Astrocyte (in vitro differentiated cells and primary cell): ENCODE results near the gene HAL. TPM values are rescaled to one million over a fixed set of nuclear protein-coding genes. Genes with fewer than 3 reads are reported as not detected.

Source experiments
- DNase-seq: peaks from one replicate; pipeline ENCODE4 v3.0.0-alpha.2; 2010; ENCODE audit warnings: low read depth
- FAIRE-seq: peaks from 2 replicates; lab custom pipeline; 2011; peaks lifted over from hg19 to GRCh38; lab: Jason Lieb, UNC
- H2AFZ ChIP-seq: 2 replicates; pipeline ENCODE4 v1.6.0; 2012; ENCODE audit warnings: low read depth, low read length, inconsistent platforms
- H3K27ac ChIP-seq: 2 replicates; pipeline ENCODE4 v1.5.1; 2011; ENCODE audit warnings: low read depth, low read length, inconsistent platforms
- H3K27me3 ChIP-seq: 2 replicates; pipeline ENCODE4 v1.6.0; 2011; ENCODE audit warnings: low read length, inconsistent platforms; ENCODE audit not compliant: insufficient read depth
- H3K36me3 ChIP-seq: 2 replicates; pipeline ENCODE4 v1.5.1; 2011; ENCODE audit warnings: low read length, inconsistent platforms; ENCODE audit not compliant: insufficient read depth
- H3K4me1 ChIP-seq: 2 replicates; pipeline ENCODE4 v1.5.1; 2011; ENCODE audit warnings: low read length, inconsistent platforms; ENCODE audit not compliant: insufficient read depth
- H3K4me2 ChIP-seq: 2 replicates; pipeline ENCODE4 v1.6.0; 2012; ENCODE audit warnings: low read length, inconsistent platforms
- H3K4me3 ChIP-seq: 2 replicates; pipeline ENCODE4 v1.5.1; 2011; ENCODE audit warnings: low read depth, mild to moderate bottlenecking, low read length, inconsistent platforms; ENCODE audit not compliant: insufficient read depth
- H3K79me2 ChIP-seq: 2 replicates; pipeline ENCODE4 v1.6.0; 2012; ENCODE audit warnings: mild to moderate bottlenecking, low read length, inconsistent platforms; ENCODE audit not compliant: insufficient read depth
- H3K9ac ChIP-seq: 2 replicates; pipeline ENCODE4 v1.6.0; 2012; ENCODE audit warnings: mild to moderate bottlenecking, low read length, inconsistent platforms
- H3K9me3 ChIP-seq: 2 replicates; pipeline ENCODE4 v1.5.1; 2012; ENCODE audit warnings: low read depth, mild to moderate bottlenecking, low read length, inconsistent platforms; ENCODE audit not compliant: insufficient read depth
- H4K20me1 ChIP-seq: 2 replicates; pipeline ENCODE4 v1.6.0; 2012; ENCODE audit warnings: low read length, inconsistent platforms; ENCODE audit not compliant: insufficient read depth
- H3K27ac Mint-ChIP-seq: one replicate; pipeline ENCODE4 v1.8.0; 2021; ENCODE audit warnings: mild to moderate bottlenecking, mixed read lengths; ENCODE audit not compliant: unreplicated experiment
- H3K27me3 Mint-ChIP-seq: one replicate; pipeline ENCODE4 v1.8.0; 2021; ENCODE audit warnings: low read depth, mixed read lengths; ENCODE audit not compliant: unreplicated experiment
- H3K36me3 Mint-ChIP-seq: one replicate; pipeline ENCODE4 v1.8.0; 2021; ENCODE audit warnings: low read depth, mixed read lengths; ENCODE audit not compliant: unreplicated experiment
- H3K4me1 Mint-ChIP-seq: one replicate; pipeline ENCODE4 v1.8.0; 2021; ENCODE audit warnings: low read depth, mixed read lengths; ENCODE audit not compliant: unreplicated experiment
- H3K4me3 Mint-ChIP-seq: one replicate; pipeline ENCODE4 v1.8.0; 2021; ENCODE audit warnings: mild to moderate bottlenecking, moderate library complexity, mixed read lengths; ENCODE audit not compliant: unreplicated experiment
- H3K9me3 Mint-ChIP-seq: one replicate; pipeline ENCODE4 v1.8.0; 2021; ENCODE audit warnings: mild to moderate bottlenecking, mixed read lengths; ENCODE audit not compliant: unreplicated experiment
- CTCF ChIP-seq: IDR thresholded peaks from 2 replicates; pipeline ENCODE4 v1.5.1; 2011; ENCODE audit warnings: low read depth, mild to moderate bottlenecking, inconsistent platforms, low read length, moderate library complexity; ENCODE audit not compliant: insufficient read depth
- EZH2 ChIP-seq: IDR thresholded peaks from 2 replicates; pipeline ENCODE4 v1.6.1; 2012; ENCODE audit warnings: mild to moderate bottlenecking, low read length, inconsistent platforms; ENCODE audit not compliant: insufficient read depth
- total RNA-seq: library from RNA; stranded (reverse); gene quantifications from 2 replicates; pipeline ENCODE4 v1.2.1, GENCODE V29; 2021

HAL gene
- total RNA-seq, 1 donor from 2014 or later, result 0.20 TPM

- H3K27ac Mint-ChIP-seq, result no peak overlapping the region
- H3K4me1 Mint-ChIP-seq, result no peaks in the 10 kb centered on the region
- H3K27me3 ChIP-seq, result peaks cover 4% of the 10 kb centered on the region
- no peaks in the 10 kb centered on the region for H3K36me3 ChIP-seq
- no peak overlapping the region for H3K27ac ChIP-seq
- H3K9ac ChIP-seq, result no peak overlapping the region
- TF ChIP-seq CTCF, result no peak
- no peak for TF ChIP-seq EZH2
- no peaks in the 10 kb centered on the region for H3K4me1 ChIP-seq
- peaks cover 13% of the 10 kb centered on the region for H3K27me3 Mint-ChIP-seq
- H2AFZ ChIP-seq, result no peak overlapping the region
- no peak for DNase-seq
- H3K4me2 ChIP-seq, result no peak overlapping the region
- no peaks in the 10 kb centered on the region for H3K79me2 ChIP-seq
- H3K9me3 Mint-ChIP-seq, result no peaks in the 10 kb centered on the region
- no peak overlapping the region for H3K4me3 Mint-ChIP-seq
- H3K9me3 ChIP-seq, result no peaks in the 10 kb centered on the region
- no peak overlapping the region for H3K4me3 ChIP-seq
- H4K20me1 ChIP-seq, result no peaks in the 10 kb centered on the region
- no peak for FAIRE-seq
- H3K36me3 Mint-ChIP-seq, result no peaks in the 10 kb centered on the region
Observed at GRCh38 chr12:95986635-95987570, 9.2 kb downstream of the HAL start.

- no peak overlapping the region for H3K4me2 ChIP-seq
- Mint-ChIP-seq H3K4me1 (no peaks in the 10 kb centered on the region), H3K27me3 (peaks cover 10% of the 10 kb centered on the region), H3K36me3 (no peaks in the 10 kb centered on the region), H3K4me3 (no peak overlapping the region), H3K27ac (no peak overlapping the region), H3K9me3 (no peaks in the 10 kb centered on the region)
- H3K27me3 ChIP-seq, result peaks cover 4% of the 10 kb centered on the region
- H3K4me3 ChIP-seq, result no peak overlapping the region
- no peaks in the 10 kb centered on the region for H3K79me2 ChIP-seq
- no peak overlapping the region for H3K9ac ChIP-seq
- TF ChIP-seq CTCF (no peak), EZH2 (no peak)
- H3K36me3 ChIP-seq, result no peaks in the 10 kb centered on the region
- no peaks in the 10 kb centered on the region for H3K4me1 ChIP-seq
- no peaks in the 10 kb centered on the region for H3K9me3 ChIP-seq
- H2AFZ ChIP-seq, result no peak overlapping the region
- FAIRE-seq (no peak), DNase-seq (no peak)
- no peaks in the 10 kb centered on the region for H4K20me1 ChIP-seq
- no peak overlapping the region for H3K27ac ChIP-seq
Observed at GRCh38 chr12:95984682-95985081, 11.5 kb downstream of the HAL start.

GRCh38 chr12:95982602-95983001 lies 13.5 kb downstream of the HAL start:
- Mint-ChIP-seq H3K36me3 (no peaks in the 10 kb centered on the region), H3K4me1 (no peaks in the 10 kb centered on the region), H3K9me3 (no peaks in the 10 kb centered on the region), H3K27me3 (peaks cover 6% of the 10 kb centered on the region), H3K4me3 (no peak overlapping the region), H3K27ac (no peak overlapping the region)
- Histone ChIP-seq H3K4me2 (no peak overlapping the region), H2AFZ (no peak overlapping the region), H3K4me3 (no peak overlapping the region), H3K79me2 (no peaks in the 10 kb centered on the region), H3K9ac (no peak overlapping the region), H3K36me3 (no peaks in the 10 kb centered on the region), H3K9me3 (no peaks in the 10 kb centered on the region), H3K27ac (no peak overlapping the region), H3K27me3 (no peaks in the 10 kb centered on the region), H4K20me1 (no peaks in the 10 kb centered on the region), H3K4me1 (no peaks in the 10 kb centered on the region)
- FAIRE-seq (no peak), DNase-seq (no peak)
- no peak for TF ChIP-seq EZH2
- no peak for TF ChIP-seq CTCF
